Neutrophil (primary cell): ENCODE data around the gene GIGYF2.

Source experiments
- H3K27ac ChIP-seq: fragments of 200-600 bp; sonication (generic); 2 replicates; pipeline ENCODE4 v1.5.1; 2016; ENCODE audit warnings: mild to moderate bottlenecking, moderate library complexity
- H3K27me3 ChIP-seq: fragments of 200-600 bp; sonication (generic); 2 replicates; pipeline ENCODE4 v1.6.0; 2016; ENCODE audit warnings: mild to moderate bottlenecking
- H3K36me3 ChIP-seq: fragments of 200-600 bp; sonication (generic); 2 replicates; pipeline ENCODE4 v1.5.1; 2017
- H3K4me1 ChIP-seq, 2 experiments: fragments of 200-600 bp in 1 of 2; sonication (generic) in 1 of 2; 1 replicate in 1 of 2; 2 replicates in 1 of 2; pipeline versions ENCODE4 v1.5.1 to v1.6.1; 2013 to 2016; ENCODE audit warnings: low read depth in 1 of 2, low read length in 1 of 2, mild to moderate bottlenecking in 1 of 2, moderate library complexity in 1 of 2; ENCODE audit not compliant: control insufficient read depth in 1 of 2, insufficient read depth in 1 of 2
- H3K4me3 ChIP-seq, 2 experiments: fragments of 200-600 bp in 1 of 2; sonication (generic) in 1 of 2; 1 replicate in 1 of 2; 2 replicates in 1 of 2; pipeline ENCODE4 v1.5.1; 2013 to 2016; ENCODE audit warnings: low read depth in 1 of 2, low read length in 1 of 2, mild to moderate bottlenecking in 1 of 2, moderate library complexity in 1 of 2
- H3K9me3 ChIP-seq: fragments of 200-600 bp; sonication (generic); 2 replicates; pipeline ENCODE4 v1.5.1; 2016
- TF ChIP-seq, protein P1 (sequence below): fragments of 200-600 bp; sonication (generic); IDR thresholded peaks from 2 replicates; pipeline ENCODE4 v1.5.1; 2016; ENCODE audit warnings: antibody characterized with exemption

GIGYF2 gene

DNA sequence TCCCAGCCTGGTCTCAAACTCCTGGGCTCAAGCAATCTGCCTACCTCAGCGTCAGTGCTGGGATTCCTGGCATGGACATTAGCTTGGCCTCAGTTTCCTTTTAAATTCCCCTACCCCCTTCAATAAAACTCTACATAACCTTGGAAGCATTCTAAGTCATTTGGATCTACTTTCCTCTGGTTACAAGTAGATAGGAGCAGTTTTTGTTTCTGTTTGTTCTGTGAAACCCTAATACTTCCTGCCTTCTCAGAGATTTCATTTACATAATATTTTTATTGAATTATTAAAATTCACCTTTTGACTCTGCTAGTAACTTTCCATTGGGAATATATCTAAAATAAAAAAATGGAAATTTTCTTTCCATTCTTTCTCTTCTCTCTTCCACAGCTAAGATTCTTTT is 25.9 kb downstream of the GIGYF2 start:
- Histone ChIP-seq H3K36me3 (peaks cover 18% of the 10 kb centered on the region), H3K27ac (peak overlapping the region; percentile 76), H3K4me1 (peaks cover 12 to 20% of the 10 kb centered on the region in 2 experiments), H3K27me3 (no peaks in the 10 kb centered on the region), H3K9me3 (peaks cover 4% of the 10 kb centered on the region), H3K4me3 (no peak overlapping the region)
- TF ChIP-seq, protein P1, sequence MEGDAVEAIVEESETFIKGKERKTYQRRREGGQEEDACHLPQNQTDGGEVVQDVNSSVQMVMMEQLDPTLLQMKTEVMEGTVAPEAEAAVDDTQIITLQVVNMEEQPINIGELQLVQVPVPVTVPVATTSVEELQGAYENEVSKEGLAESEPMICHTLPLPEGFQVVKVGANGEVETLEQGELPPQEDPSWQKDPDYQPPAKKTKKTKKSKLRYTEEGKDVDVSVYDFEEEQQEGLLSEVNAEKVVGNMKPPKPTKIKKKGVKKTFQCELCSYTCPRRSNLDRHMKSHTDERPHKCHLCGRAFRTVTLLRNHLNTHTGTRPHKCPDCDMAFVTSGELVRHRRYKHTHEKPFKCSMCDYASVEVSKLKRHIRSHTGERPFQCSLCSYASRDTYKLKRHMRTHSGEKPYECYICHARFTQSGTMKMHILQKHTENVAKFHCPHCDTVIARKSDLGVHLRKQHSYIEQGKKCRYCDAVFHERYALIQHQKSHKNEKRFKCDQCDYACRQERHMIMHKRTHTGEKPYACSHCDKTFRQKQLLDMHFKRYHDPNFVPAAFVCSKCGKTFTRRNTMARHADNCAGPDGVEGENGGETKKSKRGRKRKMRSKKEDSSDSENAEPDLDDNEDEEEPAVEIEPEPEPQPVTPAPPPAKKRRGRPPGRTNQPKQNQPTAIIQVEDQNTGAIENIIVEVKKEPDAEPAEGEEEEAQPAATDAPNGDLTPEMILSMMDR: no peak

DNA sequence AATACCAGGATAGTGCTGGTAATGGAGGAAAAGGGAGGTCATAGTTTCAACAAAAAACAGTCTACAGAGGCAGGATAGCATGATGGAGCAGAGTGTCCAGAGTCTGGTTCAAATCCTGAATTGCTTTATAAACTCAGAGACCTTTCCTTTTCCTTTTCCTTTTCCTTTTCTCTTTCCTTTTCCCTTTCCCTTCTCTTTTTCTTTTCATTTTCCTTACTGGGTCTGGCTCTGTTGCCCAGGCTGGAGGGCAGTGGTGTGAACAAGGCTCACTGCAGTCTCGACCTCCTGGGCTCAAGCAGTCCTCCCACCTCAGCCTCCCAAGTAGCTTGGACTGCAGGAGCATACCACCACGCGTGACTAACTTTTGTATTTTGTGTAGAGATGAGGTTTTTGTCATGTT is 31.7 kb downstream of the GIGYF2 start:
- no peaks in the 10 kb centered on the region for H3K27me3 ChIP-seq
- TF ChIP-seq, protein P1: no peak
- peaks cover 41% of the 10 kb centered on the region for H3K36me3 ChIP-seq
- no peaks in the 10 kb centered on the region for H3K4me1 ChIP-seq
- no peak overlapping the region for H3K4me3 ChIP-seq
- H3K27ac ChIP-seq: no peak overlapping the region
- H3K9me3 ChIP-seq: no peaks in the 10 kb centered on the region

DNA sequence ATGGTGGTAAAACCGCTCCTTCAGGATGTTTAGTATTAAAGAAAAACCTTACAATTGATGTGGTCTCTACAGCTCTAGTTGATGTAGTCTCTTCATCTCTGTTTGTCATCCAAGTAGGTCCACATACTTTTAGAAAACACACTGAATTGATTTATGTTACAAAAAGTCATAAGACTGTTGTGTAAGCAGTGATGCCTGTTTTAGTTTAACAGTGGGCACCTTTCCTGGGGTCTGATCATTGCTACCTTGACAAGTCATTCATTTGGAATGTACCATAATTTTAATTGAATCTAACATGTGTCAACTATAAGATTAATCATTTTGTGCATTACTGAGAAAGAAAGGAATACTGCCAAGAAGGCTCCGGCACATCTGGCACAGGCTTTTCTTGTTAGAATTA is 34.3 kb downstream of the GIGYF2 start:
- TF ChIP-seq, protein P1: no peak
- H3K27me3 ChIP-seq: no peaks in the 10 kb centered on the region

DNA sequence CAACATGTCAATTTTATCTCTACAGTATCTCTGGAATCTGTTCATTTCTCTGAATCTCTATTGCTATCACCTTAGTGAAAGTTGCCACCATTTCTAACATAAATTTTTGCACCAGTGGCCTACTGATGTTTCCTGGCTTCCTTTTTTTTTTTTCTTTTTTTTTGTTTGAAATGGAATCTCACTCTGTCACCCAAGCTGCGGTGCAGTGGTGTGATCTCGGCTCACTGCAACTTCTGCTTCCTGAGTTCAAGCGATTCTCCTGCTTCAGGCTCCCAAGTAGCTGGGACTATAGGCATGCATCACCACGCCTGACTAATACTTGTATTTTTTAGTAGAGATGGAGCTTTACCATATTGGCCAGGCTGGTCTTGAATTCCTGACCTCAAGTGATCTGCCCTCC is 44.2 kb downstream of the GIGYF2 start:
- TF ChIP-seq, protein P1: no peak
- peaks cover 7% of the 10 kb centered on the region for H3K36me3 ChIP-seq
- no peak overlapping the region for H3K4me3 ChIP-seq
- no peaks in the 10 kb centered on the region for H3K27me3 ChIP-seq
- H3K4me1 ChIP-seq: no peaks in the 10 kb centered on the region
- H3K27ac ChIP-seq: no peak overlapping the region
- no peaks in the 10 kb centered on the region for H3K9me3 ChIP-seq

More for the DNA sequence above, 34.3 kb downstream of the GIGYF2 start:
- H3K27ac ChIP-seq: no peak overlapping the region
- H3K9me3 ChIP-seq: no peaks in the 10 kb centered on the region
- no peaks in the 10 kb centered on the region for H3K4me1 ChIP-seq
- no peak overlapping the region for H3K4me3 ChIP-seq
- H3K36me3 ChIP-seq: peaks cover 45% of the 10 kb centered on the region

DNA sequence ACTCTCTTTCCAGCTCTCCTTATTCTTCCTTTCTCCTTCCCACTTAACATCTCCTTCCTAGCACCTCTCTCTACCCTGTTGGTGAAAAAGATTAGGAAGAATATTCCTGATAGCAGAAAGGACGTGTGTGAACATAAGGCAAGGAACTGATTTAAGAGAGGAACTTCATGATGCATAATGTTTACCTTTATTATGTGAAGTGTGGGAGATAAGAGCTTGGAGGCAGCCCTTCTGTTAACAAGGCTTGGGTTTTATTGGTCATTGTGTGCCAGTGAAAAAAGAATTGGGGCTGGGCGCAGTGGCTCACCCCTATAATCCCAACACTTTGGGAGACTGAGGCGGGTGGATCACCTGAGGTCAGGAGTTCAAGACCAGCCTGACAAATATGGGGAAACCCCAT is 44.8 kb downstream of the GIGYF2 start:
- no peaks in the 10 kb centered on the region for H3K27me3 ChIP-seq
- peaks cover 6% of the 10 kb centered on the region for H3K36me3 ChIP-seq
- H3K4me3 ChIP-seq: no peak overlapping the region
- no peaks in the 10 kb centered on the region for H3K9me3 ChIP-seq
- H3K4me1 ChIP-seq: no peaks in the 10 kb centered on the region
- TF ChIP-seq, protein P1: no peak
- H3K27ac ChIP-seq: no peak overlapping the region

DNA sequence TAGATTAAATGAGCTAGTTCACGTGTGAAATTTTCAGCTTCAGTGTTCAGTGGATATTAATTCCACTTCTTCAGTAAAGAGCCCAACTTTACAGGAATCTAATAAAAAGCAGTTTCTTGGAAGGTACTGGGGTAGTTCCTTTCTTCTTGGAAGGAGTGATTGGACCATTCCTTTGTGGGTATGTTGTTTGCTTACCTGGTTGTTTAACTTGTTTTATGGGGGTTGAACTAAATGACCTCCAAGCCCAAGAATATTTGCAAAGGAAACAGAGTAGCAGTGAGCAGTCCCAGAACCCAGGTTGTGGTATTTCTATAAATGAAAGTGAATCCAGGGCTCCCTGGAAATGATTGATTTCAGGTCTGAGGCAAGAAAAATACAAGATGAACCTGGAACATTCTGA is 47.8 kb downstream of the GIGYF2 start:
- Histone ChIP-seq H3K27ac (no peak overlapping the region), H3K36me3 (peaks cover 26% of the 10 kb centered on the region), H3K4me1 (no peaks in the 10 kb centered on the region), H3K9me3 (no peaks in the 10 kb centered on the region), H3K27me3 (no peaks in the 10 kb centered on the region), H3K4me3 (no peak overlapping the region)
- TF ChIP-seq, protein P1: no peak
